ENCODE results near the gene ASB16. TPM values are rescaled to one million over a fixed set of nuclear protein-coding genes. Genes with fewer than 3 reads are reported as not detected.

ASB16 gene
- polyA plus RNA-seq, 1 of the 3 experiments (the other 2 are of a cell fraction): not detected

- 0 out of 4 replicates have a peak, but pooled peaks cover 0 to 4% of the 10 kb centered on the region in 2 experiments for H3K4me1 ChIP-seq (ENCODE audit: control insufficient read depth in 1 of 2, insufficient read depth in 2 of 2, low read depth in 1 of 2, low read length in 1 of 2)
- no peak for DNase-seq
- H3K27ac ChIP-seq (ENCODE audit: low read depth in 2 of 2, low read length in 1 of 2): no peak overlapping the region
- POLR2A ChIA-PET: no interaction called here
- no peak overlapping the region for H3K4me2 ChIP-seq
- WGBS (ENCODE audit: low lambda C conversion rate): 93% methylated on average over 11 of the region's 11 CpGs
- peaks cover 11% of the 10 kb centered on the region; the same call in 1 of the 2 replicates for H4K20me1 ChIP-seq (ENCODE audit: insufficient read depth)
- peak overlapping the region in 1 of 2 experiments; percentile 44; a peak in 1 of 4 replicates for H3K4me3 ChIP-seq (ENCODE audit: low read depth in 2 of 2, low read length in 1 of 2)
- H3K9me2 ChIP-seq: no peaks in the 10 kb centered on the region
- H2AFZ ChIP-seq (ENCODE audit: low read depth): no peak overlapping the region
- H3K9ac ChIP-seq: no peak overlapping the region
- TF ChIP-seq USF1 (IDR thresholded peaks at IDR 0.05; ENCODE audit: borderline replicate concordance, low read depth) (no peak), FOSL2 (IDR thresholded peaks at IDR 0.05; ENCODE audit: borderline replicate concordance, low read depth) (no peak), RAD21 (IDR thresholded peaks at IDR 0.05; ENCODE audit: low read length) (no peak), SMC3 (IDR thresholded peaks at IDR 0.05; ENCODE audit: low read depth, low read length) (no peak)
- H3F3A ChIP-seq (replicated peaks; ENCODE audit: insufficient read depth): peaks cover 39% of the 10 kb centered on the region
- peaks cover 3% of the 10 kb centered on the region; the same call in 1 of the 2 replicates for H3K79me2 ChIP-seq (ENCODE audit: insufficient read depth)
- H3K27me3 ChIP-seq (ENCODE audit: insufficient read depth): no peaks in the 10 kb centered on the region
- CTCF ChIA-PET: interaction anchor here (0.8 to 6.7 kb wide), 18 partner anchors 9 to 140 kb away, joined by 3 to 57 read pairs (median 7); partner anchors contain the start of genes G6PC3, GRN and UBTF
- H3K9me3 ChIP-seq: no peaks in the 10 kb centered on the region
- peaks cover 35 to 67% of the 10 kb centered on the region in 2 experiments for H3K36me3 ChIP-seq (replicated peaks in 1 of 2; ENCODE audit: control insufficient read depth in 1 of 2, insufficient read depth in 2 of 2, low read length in 1 of 2)
These were observed 39.4 kb downstream of the ASB16 start for GRCh38 chr17:44209786-44210341.

DNA sequence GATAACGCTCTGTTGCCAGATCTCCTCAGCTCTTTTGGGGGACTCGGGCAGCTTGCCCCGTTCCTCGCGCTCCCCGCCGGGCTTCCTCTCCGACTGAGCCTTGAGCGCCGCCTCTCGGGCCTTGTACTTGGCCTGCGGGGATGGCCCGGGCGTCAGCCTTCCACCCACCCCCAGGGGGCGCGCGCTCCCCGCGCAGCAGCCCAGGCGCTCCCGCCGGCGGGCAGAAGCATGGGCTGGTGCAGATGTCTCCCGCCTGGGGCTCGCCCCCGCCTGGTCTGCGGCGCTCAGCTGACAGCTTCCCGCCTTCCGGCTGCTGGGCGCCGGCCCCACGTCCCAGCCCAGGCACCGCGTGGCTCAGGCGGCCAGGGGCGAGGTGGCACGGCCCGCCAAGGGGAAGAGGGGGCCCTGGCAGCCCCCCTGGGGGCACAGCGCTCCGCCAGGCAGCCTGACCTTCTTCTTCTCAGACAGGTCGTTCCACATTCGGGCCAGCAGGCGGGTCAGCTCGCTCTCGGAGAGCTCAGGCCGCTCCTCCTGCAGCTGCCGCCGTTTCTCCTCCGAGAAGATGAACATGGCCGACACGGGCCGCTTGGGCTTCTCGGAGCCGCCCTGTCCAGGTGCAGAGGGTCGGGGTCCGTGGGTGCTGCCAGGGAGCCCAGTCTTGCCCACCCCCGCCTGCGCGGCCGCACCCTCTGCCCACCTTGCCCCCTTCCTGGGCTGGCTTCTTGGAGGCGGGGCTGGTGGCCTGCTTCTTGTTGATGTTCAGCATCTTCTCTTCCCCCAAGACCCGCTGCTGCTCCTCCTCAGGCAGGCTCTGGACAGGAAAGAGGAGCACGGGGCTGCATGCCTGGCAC is 40.1 kb downstream of the ASB16 start:
- Histone ChIP-seq H3K36me3 (replicated peaks in 1 of 2; ENCODE audit: control insufficient read depth in 1 of 2, insufficient read depth in 2 of 2, low read length in 1 of 2) (peaks cover 42 to 74% of the 10 kb centered on the region in 2 experiments), H3K4me3 (ENCODE audit: low read depth in 2 of 2, low read length in 1 of 2) (peak overlapping the region in 1 of 2 experiments; percentile 44; a peak in 1 of 4 replicates), H3K4me2 (no peak overlapping the region), H3F3A (replicated peaks; ENCODE audit: insufficient read depth) (peaks cover 35% of the 10 kb centered on the region), H3K9ac (no peak overlapping the region), H2AFZ (ENCODE audit: low read depth) (no peak overlapping the region), H3K79me2 (ENCODE audit: insufficient read depth) (peaks cover 8% of the 10 kb centered on the region; the same call in 1 of the 2 replicates), H3K27me3 (ENCODE audit: insufficient read depth) (no peaks in the 10 kb centered on the region), H3K9me2 (no peaks in the 10 kb centered on the region), H3K9me3 (no peaks in the 10 kb centered on the region), H4K20me1 (ENCODE audit: insufficient read depth) (peaks cover 14% of the 10 kb centered on the region; the same call in 1 of the 2 replicates), H3K4me1 (ENCODE audit: control insufficient read depth in 1 of 2, insufficient read depth in 2 of 2, low read depth in 1 of 2, low read length in 1 of 2) (0 out of 4 replicates have a peak, but pooled peaks cover 0 to 4% of the 10 kb centered on the region in 2 experiments), H3K27ac (ENCODE audit: low read depth in 2 of 2, low read length in 1 of 2) (no peak overlapping the region)
- 84% methylated on average over 36 of the region's 64 CpGs for WGBS (ENCODE audit: low lambda C conversion rate)
- DNase-seq: peak; percentile 92
- CTCF ChIA-PET: interaction anchor here (0.6 to 6.7 kb wide), 17 partner anchors 9 to 306 kb away, joined by 3 to 57 read pairs (median 7); partner anchors contain the start of genes GRN and UBTF
- POLR2A ChIA-PET: interaction anchor here (1.3 kb wide), 1 partner anchor 106 kb away, joined by 4 read pairs; no protein-coding TSS in a partner anchor
- TF ChIP-seq GATA2 (CRISPR knock-in tag; IDR thresholded peaks at IDR 0.05) (no peak), USF1 (IDR thresholded peaks at IDR 0.05; ENCODE audit: borderline replicate concordance, low read depth) (no peak), NRF1 (IDR thresholded peaks at IDR 0.05; ENCODE audit: low read depth, low read length) (no peak), EZH2phosphoT487 (IDR thresholded peaks at IDR 0.05; ENCODE audit: borderline replicate concordance, low read depth) (no peak), MEF2A (IDR thresholded peaks at IDR 0.05; ENCODE audit: borderline replicate concordance, low read depth) (no peak), TCF12 (IDR thresholded peaks at IDR 0.05) (no peak), PBX3 (IDR thresholded peaks at IDR 0.05) (no peak), CHD2 (IDR thresholded peaks at IDR 0.05; ENCODE audit: low read length, partially characterized antibody) (no peak), ELF1 (IDR thresholded peaks at IDR 0.05) (no peak), RCOR1 (IDR thresholded peaks at IDR 0.05; ENCODE audit: low read length) (no peak), SIN3A (IDR thresholded peaks at IDR 0.05; ENCODE audit: borderline replicate concordance, low read depth, low read length) (peak; percentile 89; the same call in 1 of the 2 replicates), FOXJ3 (CRISPR knock-in tag; IDR thresholded peaks at IDR 0.05) (no peak), RAD21 (IDR thresholded peaks at IDR 0.05; ENCODE audit: low read length) (peak; percentile 70), SMC3 (IDR thresholded peaks at IDR 0.05; ENCODE audit: low read depth, low read length) (peak; percentile 59), MXI1 (IDR thresholded peaks at IDR 0.05; ENCODE audit: low read depth, low read length) (peak; percentile 57; the same call in 1 of the 2 replicates)
- TF ChIP-seq, protein P1, sequence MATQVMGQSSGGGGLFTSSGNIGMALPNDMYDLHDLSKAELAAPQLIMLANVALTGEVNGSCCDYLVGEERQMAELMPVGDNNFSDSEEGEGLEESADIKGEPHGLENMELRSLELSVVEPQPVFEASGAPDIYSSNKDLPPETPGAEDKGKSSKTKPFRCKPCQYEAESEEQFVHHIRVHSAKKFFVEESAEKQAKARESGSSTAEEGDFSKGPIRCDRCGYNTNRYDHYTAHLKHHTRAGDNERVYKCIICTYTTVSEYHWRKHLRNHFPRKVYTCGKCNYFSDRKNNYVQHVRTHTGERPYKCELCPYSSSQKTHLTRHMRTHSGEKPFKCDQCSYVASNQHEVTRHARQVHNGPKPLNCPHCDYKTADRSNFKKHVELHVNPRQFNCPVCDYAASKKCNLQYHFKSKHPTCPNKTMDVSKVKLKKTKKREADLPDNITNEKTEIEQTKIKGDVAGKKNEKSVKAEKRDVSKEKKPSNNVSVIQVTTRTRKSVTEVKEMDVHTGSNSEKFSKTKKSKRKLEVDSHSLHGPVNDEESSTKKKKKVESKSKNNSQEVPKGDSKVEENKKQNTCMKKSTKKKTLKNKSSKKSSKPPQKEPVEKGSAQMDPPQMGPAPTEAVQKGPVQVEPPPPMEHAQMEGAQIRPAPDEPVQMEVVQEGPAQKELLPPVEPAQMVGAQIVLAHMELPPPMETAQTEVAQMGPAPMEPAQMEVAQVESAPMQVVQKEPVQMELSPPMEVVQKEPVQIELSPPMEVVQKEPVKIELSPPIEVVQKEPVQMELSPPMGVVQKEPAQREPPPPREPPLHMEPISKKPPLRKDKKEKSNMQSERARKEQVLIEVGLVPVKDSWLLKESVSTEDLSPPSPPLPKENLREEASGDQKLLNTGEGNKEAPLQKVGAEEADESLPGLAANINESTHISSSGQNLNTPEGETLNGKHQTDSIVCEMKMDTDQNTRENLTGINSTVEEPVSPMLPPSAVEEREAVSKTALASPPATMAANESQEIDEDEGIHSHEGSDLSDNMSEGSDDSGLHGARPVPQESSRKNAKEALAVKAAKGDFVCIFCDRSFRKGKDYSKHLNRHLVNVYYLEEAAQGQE (IDR thresholded peaks at IDR 0.05; ENCODE audit: low read depth, low read length): no peak

Data from SK-N-SH (cell line).